AG04449 (cell line): Measurements from ENCODE around the gene SLC4A7.

Experiments
- CTCF ChIA-PET: fragments of 350-600 bp; formaldehyde crosslinking; extraction: SDS; loops from one replicate; lab custom pipeline; 2021; ENCODE audit warnings: antibody characterized with exemption; lab: Yijun Ruan, JAX
- POLR2A ChIA-PET: fragments of 400-600, 350-600 bp; formaldehyde crosslinking; extraction: SDS; loops from one replicate; lab custom pipeline; 2020; ENCODE audit warnings: antibody characterized with exemption, inconsistent platforms; lab: Yijun Ruan, JAX
- DNase-seq: peaks from one replicate; pipeline ENCODE4 v3.0.0-alpha.2; 2010; ENCODE audit warnings: low read depth, low spot score
- H3K4me3 ChIP-seq: 2 replicates; pipeline ENCODE4 v1.5.1; 2011; ENCODE audit warnings: low read depth, mild to moderate bottlenecking, control low read depth, low read length
- CTCF ChIP-seq: IDR thresholded peaks from one replicate; pipeline ENCODE4 v1.5.1; 2011; ENCODE audit warnings: mild to moderate bottlenecking, moderate library complexity, low read length, control low read depth, inconsistent platforms; ENCODE audit not compliant: insufficient read depth; ENCODE audit errors: missing control alignments

The SLC4A7 gene

DNA sequence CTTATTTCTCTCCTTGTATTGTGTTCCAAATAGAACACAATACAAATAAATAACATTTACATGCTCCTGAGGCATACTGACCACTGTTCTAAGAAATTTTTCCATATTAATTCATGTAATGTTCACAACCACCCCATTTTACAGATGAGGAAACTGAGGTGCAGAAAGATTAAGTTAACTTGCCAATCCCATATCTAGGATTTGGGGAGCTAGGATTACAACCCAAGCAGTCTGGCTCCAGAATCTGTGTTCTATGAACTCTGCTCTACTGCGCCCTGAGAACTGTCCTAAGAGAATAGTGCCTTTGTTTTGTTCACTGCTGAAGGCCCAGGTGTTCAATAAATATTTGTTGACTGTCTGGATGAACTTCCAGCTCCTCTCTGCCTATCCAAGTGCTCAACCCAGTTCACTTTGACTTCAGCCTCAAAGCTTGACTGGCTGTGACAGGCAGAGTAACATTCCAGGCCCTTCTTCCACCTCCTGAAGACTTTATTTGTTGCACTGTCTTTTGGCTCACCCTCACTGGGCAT is 118.1 kb downstream of the SLC4A7 start:
- no peak for TF ChIP-seq CTCF
- no peak overlapping the region for H3K4me3 ChIP-seq
- no peak for DNase-seq
- ChIA-PET POLR2A (no interaction called here), CTCF (interaction anchor here (0.6 to 1.6 kb wide), 5 partner anchors 8 to 347 kb away, joined by 3 to 5 read pairs (median 4); no protein-coding TSS in a partner anchor)

GRCh38 chr3:27360113-27361078 is 123.8 kb downstream of the SLC4A7 start:
- DNase-seq: no peak
- POLR2A ChIA-PET: interaction anchor here (0.6 kb wide), 1 partner anchor 9 kb away, joined by 3 read pairs; the partner anchor contains the start of gene NEK10
- CTCF ChIA-PET: no interaction called here
- TF ChIP-seq CTCF: no peak
- no peak overlapping the region for H3K4me3 ChIP-seq

DNA sequence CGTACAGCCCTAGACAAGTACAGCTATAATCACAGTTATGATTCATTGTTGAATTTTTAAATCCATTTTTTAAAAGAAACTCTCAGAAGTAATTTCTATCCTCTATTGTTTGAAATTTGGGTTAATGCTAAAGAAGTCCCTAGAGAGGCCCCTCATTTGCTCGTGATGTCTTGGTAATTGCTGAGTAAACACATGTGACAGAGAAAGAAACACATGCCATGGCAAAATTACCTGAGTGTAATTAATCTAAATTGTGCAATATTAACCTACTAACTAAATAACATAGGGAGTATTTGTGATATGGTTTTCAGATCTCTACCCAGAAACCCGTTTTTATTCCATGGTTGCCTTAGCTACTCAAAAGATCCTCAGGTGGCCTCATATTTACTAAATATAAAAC is 125.8 kb downstream of the SLC4A7 start:
- CTCF ChIA-PET: interaction anchor here (0.6 to 1.5 kb wide), 14 partner anchors 7 to 322 kb away, joined by 3 to 11 read pairs (median 4); partner anchors contain the start of gene NEK10
- no peak for DNase-seq
- no peak for TF ChIP-seq CTCF
- POLR2A ChIA-PET: no interaction called here
- H3K4me3 ChIP-seq: no peak overlapping the region

DNA sequence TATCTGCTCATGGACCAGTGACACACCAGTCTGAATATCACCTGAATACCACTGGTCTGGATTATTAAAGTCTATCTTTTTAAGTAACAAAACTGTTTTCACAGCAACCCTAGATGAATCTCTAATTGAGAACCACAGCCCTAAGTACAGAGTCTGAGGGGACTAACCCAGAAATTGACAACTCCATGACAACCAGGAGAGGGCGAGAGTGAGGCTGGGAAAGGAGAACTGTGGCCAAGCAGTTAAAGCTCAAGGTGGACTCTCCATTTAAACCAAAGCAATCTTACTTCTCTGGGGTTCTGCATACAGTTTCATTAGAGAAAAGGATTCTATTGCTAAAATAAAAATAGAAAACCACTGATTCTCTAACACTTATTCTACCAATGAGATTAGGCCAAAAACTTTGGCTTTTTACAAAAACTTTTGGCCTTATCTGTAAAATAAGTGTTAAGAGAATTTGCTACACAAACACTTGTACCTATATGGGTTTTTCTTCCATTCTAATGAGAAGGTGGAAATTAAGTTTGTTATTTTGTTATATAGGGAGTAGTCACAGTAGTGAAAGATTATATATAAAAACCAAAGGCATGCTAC is 126.4 kb downstream of the SLC4A7 start:
- ChIA-PET CTCF (interaction anchor here (0.6 to 1.5 kb wide), 14 partner anchors 8 to 323 kb away, joined by 3 to 11 read pairs (median 4); partner anchors contain the start of gene NEK10), POLR2A (interaction anchor here (0.7 kb wide), 1 partner anchor 25 kb away, joined by 3 read pairs; no protein-coding TSS in a partner anchor)
- TF ChIP-seq CTCF: peak; percentile 47
- H3K4me3 ChIP-seq: no peak overlapping the region
- DNase-seq: no peak

GRCh38 chr3:27356976-27357375 is 127.2 kb downstream of the SLC4A7 start:
- no peak for TF ChIP-seq CTCF
- no peak overlapping the region for H3K4me3 ChIP-seq
- CTCF ChIA-PET: no interaction called here
- POLR2A ChIA-PET: no interaction called here
- no peak for DNase-seq
